ENCODE results near the gene WNT4. TPM values are rescaled to one million over a fixed set of nuclear protein-coding genes. Genes with fewer than 3 reads are reported as not detected.

WNT4 gene
- total RNA-seq, 1 experiment from 2014 or later = 1.5 TPM

DNA sequence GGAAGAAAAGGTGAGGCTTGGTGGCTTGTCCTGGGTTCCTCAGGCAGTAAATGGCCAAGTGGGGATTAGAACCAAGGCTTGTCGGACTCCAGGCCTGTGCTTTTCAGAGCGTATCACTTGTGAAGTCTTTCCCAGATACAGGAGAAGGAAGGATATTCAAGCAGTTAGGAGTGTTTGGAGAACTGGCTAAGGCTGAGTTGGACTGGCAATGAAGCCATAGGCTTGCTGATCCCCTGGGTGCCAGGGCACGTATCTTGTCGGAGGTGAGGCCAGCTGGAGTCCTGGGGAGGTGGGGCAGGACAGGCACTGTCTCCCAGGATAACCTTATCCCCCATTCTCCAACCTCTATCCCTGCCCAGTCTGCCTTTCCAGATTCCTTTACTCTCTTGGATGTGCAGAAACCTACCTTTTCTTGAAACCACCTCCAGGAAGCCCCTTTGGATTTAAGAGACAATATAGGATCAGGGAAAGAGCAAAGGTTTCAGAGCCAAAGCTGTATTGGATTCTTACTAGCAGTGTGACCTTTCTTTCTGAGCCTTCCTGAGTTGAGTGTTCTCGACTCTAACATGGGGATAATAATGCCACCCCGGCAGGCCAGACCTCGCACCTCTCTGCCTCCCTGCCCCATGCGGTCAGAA is 18.2 kb downstream of the WNT4 start:
- Histone ChIP-seq H3K4me1 (ENCODE audit: control insufficient read depth in 1 of 2, insufficient read depth in 2 of 2, low read length in 2 of 2) (no peaks in the 10 kb centered on the region), H4K20me1 (ENCODE audit: insufficient read depth) (no peaks in the 10 kb centered on the region), H3K4me2 (ENCODE audit: low read length) (no peak overlapping the region), H3K9me2 (ENCODE audit: insufficient read depth) (no peaks in the 10 kb centered on the region), H3K79me2 (ENCODE audit: insufficient read depth, low read length) (no peaks in the 10 kb centered on the region), H2AFZ (ENCODE audit: low read depth, low read length, poor library complexity, severe bottlenecking) (no peak overlapping the region), H3K9me3 (ENCODE audit: control insufficient read depth in 1 of 2, insufficient read depth in 1 of 2, low read depth in 1 of 2, low read length in 2 of 2) (no peaks in the 10 kb centered on the region), H3K36me3 (ENCODE audit: control insufficient read depth in 1 of 2, insufficient read depth in 2 of 2, low read length in 2 of 2) (no peaks in the 10 kb centered on the region), H3K4me3 (replicated peaks in 1 of 2; ENCODE audit: low read depth in 1 of 2, low read length in 2 of 2) (no peak overlapping the region), H3K27me3 (ENCODE audit: insufficient read depth, low read length) (no peaks in the 10 kb centered on the region), H3K9ac (ENCODE audit: low read length) (no peak overlapping the region), H3K27ac (ENCODE audit: low read depth, low read length) (no peak overlapping the region)
- intact Hi-C loops (cut with micrococcal nuclease) = no loop called here
- no TSS peak for BruUV-seq (replicated peaks)
- DNase-seq (ENCODE audit: low read depth, low spot score) (no peak), ATAC-seq (no peak)
- ChIA-PET POLR2A (no interaction called here), CTCF (no interaction called here), RAD21 (ENCODE audit: low non-redundant PET in 1 of 2, low total read pairs in 2 of 2, uncharacterized antibody in 2 of 2, unreplicated experiment in 2 of 2) (no interaction called here)
- TF ChIP-seq CBX3 (IDR thresholded peaks at IDR 0.05; ENCODE audit: low read depth) (no peak), EZH2 (IDR thresholded peaks at IDR 0.05) (no peak), SP1 (IDR thresholded peaks at IDR 0.05; ENCODE audit: low read depth) (no peak), ZFX (IDR thresholded peaks at IDR 0.05) (no peak), TCF7L2 (IDR thresholded peaks at IDR 0.05; ENCODE audit: borderline replicate concordance, extremely low read depth, insufficient read depth, insufficient read length) (no peak), ZBTB33 (IDR thresholded peaks at IDR 0.05; ENCODE audit: extremely low read depth, insufficient replicate concordance, low read length) (no peak), MAX (IDR thresholded peaks at IDR 0.05) (no peak), POLR2A (IDR thresholded peaks at IDR 0.05; ENCODE audit: borderline replicate concordance, extremely low read depth, insufficient read depth, insufficient read length) (no peak), YY1 (IDR thresholded peaks at IDR 0.05; ENCODE audit: extremely low read depth, insufficient replicate concordance, low read depth, low read length) (no peak), EZH2phosphoT487 (IDR thresholded peaks at IDR 0.05; ENCODE audit: borderline replicate concordance) (no peak)

Measured in HCT116 (cell line).